ENCODE results near the gene XPO6. TPM values are rescaled to one million over a fixed set of nuclear protein-coding genes. Genes with fewer than 3 reads are reported as not detected.

Gene XPO6
- total RNA-seq, 2 donors from 2014 or later, result 212 to 386 TPM

GRCh38 chr16:28069971-28070794 lies 141.6 kb downstream of the XPO6 start:
- no peak for ATAC-seq
- Mint-ChIP-seq H3K4me1 (ENCODE audit: low read depth in 2 of 2) (no peaks in the 10 kb centered on the region), H3K27ac (no peak overlapping the region), H3K36me3 (no peaks in the 10 kb centered on the region), H3K27me3 (peaks cover 5 to 14% of the 10 kb centered on the region in 2 donors), H3K4me3 (no peak overlapping the region), H3K9me3 (no peaks in the 10 kb centered on the region)
- no peak for DNase-seq (ENCODE audit: low spot score)

GRCh38 chr16:28068976-28069375 lies 142.8 kb downstream of the XPO6 start:
- Mint-ChIP-seq H3K36me3 (no peaks in the 10 kb centered on the region), H3K27me3 (peaks cover 5 to 20% of the 10 kb centered on the region in 2 donors), H3K27ac (no peak overlapping the region), H3K4me1 (ENCODE audit: low read depth in 2 of 2) (no peaks in the 10 kb centered on the region), H3K4me3 (no peak overlapping the region), H3K9me3 (no peaks in the 10 kb centered on the region)
- ATAC-seq (no peak), DNase-seq (ENCODE audit: low spot score) (no peak)

GRCh38 chr16:28067604-28068379 lies 144.0 kb downstream of the XPO6 start:
- H3K36me3 Mint-ChIP-seq, result no peaks in the 10 kb centered on the region

GRCh38 chr16:28064706-28065249 lies 147.0 kb downstream of the XPO6 start:
- no peak for DNase-seq (ENCODE audit: low spot score)
- Mint-ChIP-seq H3K4me3 (no peak overlapping the region), H3K4me1 (ENCODE audit: low read depth in 2 of 2) (no peaks in the 10 kb centered on the region), H3K9me3 (no peaks in the 10 kb centered on the region), H3K27ac (no peak overlapping the region), H3K27me3 (peaks cover 24 to 32% of the 10 kb centered on the region in 2 donors), H3K36me3 (no peaks in the 10 kb centered on the region)
- no peak for ATAC-seq

More at GRCh38 chr16:28067604-28068379, 144.0 kb downstream of the XPO6 start:
- ATAC-seq, result no peak
- Mint-ChIP-seq H3K27me3 (peaks cover 5 to 20% of the 10 kb centered on the region in 2 donors), H3K4me1 (ENCODE audit: low read depth in 2 of 2) (no peaks in the 10 kb centered on the region), H3K9me3 (no peaks in the 10 kb centered on the region), H3K4me3 (no peak overlapping the region), H3K27ac (no peak overlapping the region)
- DNase-seq (ENCODE audit: low spot score), result no peak

- Mint-ChIP-seq H3K27me3 (peaks cover 30 to 38% of the 10 kb centered on the region in 2 donors), H3K27ac (no peak overlapping the region), H3K4me1 (ENCODE audit: low read depth in 2 of 2) (no peaks in the 10 kb centered on the region), H3K9me3 (no peaks in the 10 kb centered on the region), H3K36me3 (no peaks in the 10 kb centered on the region), H3K4me3 (no peak overlapping the region)
- ATAC-seq, result peak in 1 of 2 donors; percentile 7
- DNase-seq (ENCODE audit: low spot score), result no peak
These were observed 147.6 kb downstream of the XPO6 start for GRCh38 chr16:28064150-28064549.

- DNase-seq (ENCODE audit: low spot score), result no peak
- no peaks in the 10 kb centered on the region for H3K36me3 Mint-ChIP-seq
- no peak within 1 kb of the TSS for H3K4me3 Mint-ChIP-seq
- H3K9me3 Mint-ChIP-seq, result no peaks in the 10 kb centered on the region
- peak in 1 of 2 donors; percentile 18 for ATAC-seq
- H3K27ac Mint-ChIP-seq, result no peak within 1 kb of the TSS
- H3K4me1 Mint-ChIP-seq (ENCODE audit: low read depth in 2 of 2), result no peaks in the 10 kb centered on the region
- H3K27me3 Mint-ChIP-seq, result peaks cover 35 to 40% of the 10 kb centered on the region in 2 donors
These were observed 148.1 kb downstream of the XPO6 start, which contains the start of gene GSG1L for GRCh38 chr16:28063591-28064061. TSS of gene GSG1L (minus strand) at chr16:28063714. CDS start at chr16:28063424, 290 bp downstream.

- no peaks in the 10 kb centered on the region for H3K36me3 Mint-ChIP-seq
- no peaks in the 10 kb centered on the region for H3K9me3 Mint-ChIP-seq
- H3K27me3 Mint-ChIP-seq, result peaks cover 38 to 44% of the 10 kb centered on the region in 2 donors
- no peak overlapping the region for H3K27ac Mint-ChIP-seq
- H3K4me3 Mint-ChIP-seq, result no peak overlapping the region
- no peak for DNase-seq (ENCODE audit: low spot score)
- no peaks in the 10 kb centered on the region for H3K4me1 Mint-ChIP-seq (ENCODE audit: low read depth in 2 of 2)
- peak in 1 of 2 donors; percentile 3 for ATAC-seq
These were observed 148.8 kb downstream of the XPO6 start for GRCh38 chr16:28062847-28063521.

- no peak for ATAC-seq
- Mint-ChIP-seq H3K36me3 (no peaks in the 10 kb centered on the region), H3K4me1 (ENCODE audit: low read depth in 2 of 2) (no peaks in the 10 kb centered on the region), H3K27ac (no peak overlapping the region), H3K27me3 (peaks cover 34 to 41% of the 10 kb centered on the region in 2 donors), H3K9me3 (no peaks in the 10 kb centered on the region), H3K4me3 (no peak overlapping the region)
- no peak for DNase-seq (ENCODE audit: low spot score)
These were observed 149.4 kb downstream of the XPO6 start for GRCh38 chr16:28062261-28062846.

GRCh38 chr16:28061352-28062101 lies 150.2 kb downstream of the XPO6 start:
- ATAC-seq, result no peak
- Mint-ChIP-seq H3K27me3 (peaks cover 40 to 47% of the 10 kb centered on the region in 2 donors), H3K27ac (no peak overlapping the region), H3K36me3 (no peaks in the 10 kb centered on the region), H3K9me3 (no peaks in the 10 kb centered on the region), H3K4me3 (no peak overlapping the region), H3K4me1 (ENCODE audit: low read depth in 2 of 2) (peaks cover 0 to 3% of the 10 kb centered on the region in 2 donors)
- DNase-seq (ENCODE audit: low spot score), result no peak

GRCh38 chr16:28059841-28060575 lies 151.8 kb downstream of the XPO6 start:
- H3K9me3 Mint-ChIP-seq, result no peaks in the 10 kb centered on the region
- H3K36me3 Mint-ChIP-seq, result no peaks in the 10 kb centered on the region
- H3K27me3 Mint-ChIP-seq, result peaks cover 39 to 41% of the 10 kb centered on the region in 2 donors
- ATAC-seq (no peak), DNase-seq (ENCODE audit: low spot score) (no peak)
- H3K4me3 Mint-ChIP-seq, result no peak overlapping the region
- H3K27ac Mint-ChIP-seq, result no peak overlapping the region
- peaks cover 0 to 3% of the 10 kb centered on the region in 2 donors for H3K4me1 Mint-ChIP-seq (ENCODE audit: low read depth in 2 of 2)

- H3K27me3 Mint-ChIP-seq, result peaks cover 33 to 42% of the 10 kb centered on the region in 2 donors
These were observed 152.8 kb downstream of the XPO6 start for GRCh38 chr16:28058839-28059589.

More at GRCh38 chr16:28058839-28059589, 152.8 kb downstream of the XPO6 start:
- ATAC-seq, result peak in 1 of 2 donors; percentile 21
- Mint-ChIP-seq H3K27ac (no peak overlapping the region), H3K4me1 (ENCODE audit: low read depth in 2 of 2) (peaks cover 0 to 3% of the 10 kb centered on the region in 2 donors), H3K4me3 (no peak overlapping the region), H3K36me3 (no peaks in the 10 kb centered on the region), H3K9me3 (no peaks in the 10 kb centered on the region)
- DNase-seq (ENCODE audit: low spot score), result no peak
